ENCODE data around the gene PSMD8.
"Not testable (repeated sequence)": the region's sequence is repeated elsewhere in the genome, so short reads cannot be mapped to it uniquely, and the experiment has no call there.

PSMD8 gene

GRCh38 chr19:38387550-38388348, 13.4 kb downstream of the PSMD8 start, which contains the start of gene GGN:
Gene GGN, minus strand, starts transcription at chr19:38388034. Its CDS starts 773 bp downstream, at chr19:38387261.
- DNase-seq, result peak; percentile 89

- DNase-seq, result no peak
Observed at GRCh38 chr19:38388349-38389100, 14.2 kb downstream of the PSMD8 start, which contains the start of gene SPRED3. Gene SPRED3, plus strand, starts transcription at chr19:38388697. Its CDS starts 1,606 bp downstream, at chr19:38390303.

GRCh38 chr19:38389101-38389925, 14.9 kb downstream of the PSMD8 start:
- DNase-seq, result no peak

- DNase-seq, result no peak
Observed at GRCh38 chr19:38389957-38390924, 15.9 kb downstream of the PSMD8 start.

GRCh38 chr19:38391911-38392464, 17.6 kb downstream of the PSMD8 start:
- no peak for DNase-seq

- no peak for DNase-seq
Observed at GRCh38 chr19:38392707-38393308, 18.4 kb downstream of the PSMD8 start.

- DNase-seq, result peak; percentile 81
Observed at GRCh38 chr19:38394488-38394887, 20.1 kb downstream of the PSMD8 start.

- DNase-seq, result peak; percentile 35
Observed at GRCh38 chr19:38395381-38396114, 21.2 kb downstream of the PSMD8 start.

- DNase-seq, result no peak
Observed at GRCh38 chr19:38399081-38399480, 24.7 kb downstream of the PSMD8 start.

- DNase-seq, result no peak
Observed at GRCh38 chr19:38399537-38399936, 25.2 kb downstream of the PSMD8 start.

- no peak for DNase-seq
Observed at GRCh38 chr19:38400361-38400760, 26.0 kb downstream of the PSMD8 start.

- DNase-seq, result no peak
Observed at GRCh38 chr19:38401148-38401547, 26.8 kb downstream of the PSMD8 start.

GRCh38 chr19:38402623-38402966, 28.2 kb downstream of the PSMD8 start:
- no peak for DNase-seq

- peak; percentile 98 for DNase-seq
Observed at GRCh38 chr19:38402967-38403674, 28.8 kb downstream of the PSMD8 start, which contains the start of gene FAM98C. Gene FAM98C, plus strand, starts transcription at chr19:38403093. Its CDS starts 61 bp downstream, at chr19:38403154.

GRCh38 chr19:38404858-38405257, 30.5 kb downstream of the PSMD8 start:
- no peak for DNase-seq

GRCh38 chr19:38405276-38405675, 30.9 kb downstream of the PSMD8 start:
- DNase-seq, result no peak

GRCh38 chr19:38409631-38410133, 35.3 kb downstream of the PSMD8 start:
- DNase-seq, result no peak

GRCh38 chr19:38410407-38410806, 36.0 kb downstream of the PSMD8 start:
- not testable (repeated sequence) for DNase-seq

GRCh38 chr19:38411041-38411712, 36.8 kb downstream of the PSMD8 start:
- DNase-seq, result no peak

All from CD4-positive, alpha-beta T cell treated with Interleukin-10 for 1 hour (primary cell).